HG02938 (cell line): Measurements from ENCODE around the gene TKT.

Experiments
- ATAC-seq: cut with Tn5 transposase; IDR thresholded peaks from one replicate; pipeline ENCODE4 v1.9.1; 2021; ENCODE audit warnings: mild to moderate bottlenecking, moderate library complexity; ENCODE audit not compliant: unreplicated experiment

Gene TKT

GRCh38 chr3:53199834-53200233, 56.0 kb downstream of the TKT start:
- ATAC-seq = no peak

GRCh38 chr3:53198996-53199395, 56.8 kb downstream of the TKT start:
- ATAC-seq = no peak

GRCh38 chr3:53198256-53198977, 57.4 kb downstream of the TKT start:
- ATAC-seq = no peak

GRCh38 chr3:53196575-53197407, 59.0 kb downstream of the TKT start:
- ATAC-seq = no peak

- ATAC-seq = no peak
These were observed 59.9 kb downstream of the TKT start for GRCh38 chr3:53195602-53196574.

- no peak for ATAC-seq
These were observed 60.8 kb downstream of the TKT start for GRCh38 chr3:53195066-53195450.

GRCh38 chr3:53194210-53195065, 61.4 kb downstream of the TKT start:
- ATAC-seq = no peak

GRCh38 chr3:53193466-53194209, 62.2 kb downstream of the TKT start:
- ATAC-seq = no peak

GRCh38 chr3:53192608-53193007, 63.2 kb downstream of the TKT start:
- ATAC-seq = no peak

- ATAC-seq = no peak
These were observed 63.9 kb downstream of the TKT start for GRCh38 chr3:53191836-53192480.

- no peak for ATAC-seq
These were observed 65.2 kb downstream of the TKT start for GRCh38 chr3:53190659-53191058.

- no peak for ATAC-seq
These were observed 66.5 kb downstream of the TKT start for GRCh38 chr3:53189276-53189675.

- no peak for ATAC-seq
These were observed 67.1 kb downstream of the TKT start for GRCh38 chr3:53188720-53189119.

- no peak for ATAC-seq
These were observed 67.6 kb downstream of the TKT start for GRCh38 chr3:53188136-53188685.

- ATAC-seq = no peak
These were observed 68.4 kb downstream of the TKT start for GRCh38 chr3:53187430-53187829.

GRCh38 chr3:53186726-53187125, 69.1 kb downstream of the TKT start:
- ATAC-seq = no peak

GRCh38 chr3:53185761-53186465, 69.9 kb downstream of the TKT start:
- no peak for ATAC-seq

- no peak for ATAC-seq
These were observed 71.1 kb downstream of the TKT start for GRCh38 chr3:53184701-53185100.
